Measurements from ENCODE around the gene USH2A.
A peak's percentile ranks its signal among the peaks of the same experiment; 100 is the strongest.

The USH2A gene

GRCh38 chr1:215957663-215958062 lies 465.6 kb downstream of the USH2A start:
- TF ChIP-seq CTCF (IDR thresholded peaks at IDR 0.05; ENCODE audit: low read length, missing control alignments), result no peak
- no peak overlapping the region for H3K4me3 ChIP-seq (replicated peaks; ENCODE audit: low read depth, low read length)
- peak; percentile 15 for DNase-seq (ENCODE audit: low read depth)

DNA sequence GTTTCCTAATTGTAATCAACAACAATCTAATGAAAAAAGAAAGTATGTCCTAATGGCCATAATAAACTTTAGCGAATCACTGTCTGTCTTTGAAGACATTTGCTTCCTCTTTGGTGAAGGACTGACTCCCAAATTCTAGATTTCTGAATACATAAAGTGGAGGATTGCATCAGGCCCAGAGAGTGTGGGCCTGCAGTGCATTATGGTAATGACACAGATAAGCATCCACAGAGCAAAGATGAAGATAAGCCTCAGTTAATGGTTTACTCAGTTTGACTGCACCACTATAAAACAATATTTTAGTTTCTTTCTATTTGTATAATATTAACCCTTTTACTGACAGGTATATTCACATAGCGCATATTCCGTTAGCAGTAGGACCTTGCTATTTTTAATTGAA lies 490.7 kb downstream of the USH2A start:
- no peak for DNase-seq (ENCODE audit: low read depth)
- no peak overlapping the region for H3K4me3 ChIP-seq (replicated peaks; ENCODE audit: low read depth, low read length)
- TF ChIP-seq CTCF (IDR thresholded peaks at IDR 0.05; ENCODE audit: low read length, missing control alignments), result no peak

GRCh38 chr1:215926670-215927069 lies 496.6 kb downstream of the USH2A start:
- no peak for TF ChIP-seq CTCF (IDR thresholded peaks at IDR 0.05; ENCODE audit: low read length, missing control alignments)
- DNase-seq (ENCODE audit: low read depth), result no peak
- no peak overlapping the region for H3K4me3 ChIP-seq (replicated peaks; ENCODE audit: low read depth, low read length)

GRCh38 chr1:215923129-215923824 lies 500.0 kb downstream of the USH2A start:
- DNase-seq (ENCODE audit: low read depth), result no peak
- no peak overlapping the region for H3K4me3 ChIP-seq (replicated peaks; ENCODE audit: low read depth, low read length)
- TF ChIP-seq CTCF (IDR thresholded peaks at IDR 0.05; ENCODE audit: low read length, missing control alignments), result no peak

GRCh38 chr1:215911406-215911968 lies 511.8 kb downstream of the USH2A start:
- no peak for TF ChIP-seq CTCF (IDR thresholded peaks at IDR 0.05; ENCODE audit: low read length, missing control alignments)
- H3K4me3 ChIP-seq (replicated peaks; ENCODE audit: low read depth, low read length), result no peak overlapping the region
- peak; percentile 27 for DNase-seq (ENCODE audit: low read depth)

- no peak for TF ChIP-seq CTCF (IDR thresholded peaks at IDR 0.05; ENCODE audit: low read length, missing control alignments)
- H3K4me3 ChIP-seq (replicated peaks; ENCODE audit: low read depth, low read length), result no peak overlapping the region
- no peak for DNase-seq (ENCODE audit: low read depth)
Observed at GRCh38 chr1:215905493-215906115, 517.6 kb downstream of the USH2A start.

Data from fibroblast of pulmonary artery (primary cell).